HG03460 (cell line): Measurements from ENCODE around the gene ESRRA.

Experiments used
- ATAC-seq: cut with Tn5 transposase; IDR thresholded peaks from one replicate; pipeline ENCODE4 v1.9.1; 2021; ENCODE audit not compliant: unreplicated experiment

Gene ESRRA

DNA sequence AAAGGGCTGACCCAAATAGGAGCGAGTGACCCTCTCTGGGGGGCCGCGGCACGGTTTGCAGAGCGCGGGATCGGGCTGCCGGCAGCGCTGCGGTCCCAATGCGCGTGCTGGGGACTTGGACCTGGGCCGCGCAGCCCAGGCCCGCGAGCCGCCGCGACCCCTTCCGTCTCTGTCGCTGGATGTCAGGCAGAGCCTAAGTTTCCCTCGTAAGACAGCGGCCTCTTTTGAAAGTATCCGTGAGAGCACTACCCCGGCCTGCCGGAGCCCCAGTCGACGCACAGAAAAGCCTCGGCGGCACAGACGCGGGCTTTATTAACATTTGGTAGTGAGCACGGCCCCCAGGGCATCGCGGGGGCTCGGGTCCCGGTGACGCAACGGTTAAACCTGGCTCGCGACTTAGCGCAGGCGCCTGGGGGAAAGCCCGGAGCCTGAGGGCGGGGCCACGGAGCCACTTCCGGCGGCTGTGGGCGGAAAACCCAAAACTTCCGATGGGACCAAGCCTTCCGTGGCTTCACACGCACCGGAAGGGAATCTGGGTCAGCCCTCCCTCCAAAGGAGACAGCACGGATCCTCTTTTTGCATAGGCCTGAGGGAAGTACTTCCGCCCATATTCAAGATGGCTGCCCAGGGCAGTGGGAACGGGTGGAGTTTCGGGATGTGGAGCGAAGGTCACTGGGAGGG, 35.6 kb upstream of the ESRRA start:
- peak; percentile 59 for ATAC-seq

DNA sequence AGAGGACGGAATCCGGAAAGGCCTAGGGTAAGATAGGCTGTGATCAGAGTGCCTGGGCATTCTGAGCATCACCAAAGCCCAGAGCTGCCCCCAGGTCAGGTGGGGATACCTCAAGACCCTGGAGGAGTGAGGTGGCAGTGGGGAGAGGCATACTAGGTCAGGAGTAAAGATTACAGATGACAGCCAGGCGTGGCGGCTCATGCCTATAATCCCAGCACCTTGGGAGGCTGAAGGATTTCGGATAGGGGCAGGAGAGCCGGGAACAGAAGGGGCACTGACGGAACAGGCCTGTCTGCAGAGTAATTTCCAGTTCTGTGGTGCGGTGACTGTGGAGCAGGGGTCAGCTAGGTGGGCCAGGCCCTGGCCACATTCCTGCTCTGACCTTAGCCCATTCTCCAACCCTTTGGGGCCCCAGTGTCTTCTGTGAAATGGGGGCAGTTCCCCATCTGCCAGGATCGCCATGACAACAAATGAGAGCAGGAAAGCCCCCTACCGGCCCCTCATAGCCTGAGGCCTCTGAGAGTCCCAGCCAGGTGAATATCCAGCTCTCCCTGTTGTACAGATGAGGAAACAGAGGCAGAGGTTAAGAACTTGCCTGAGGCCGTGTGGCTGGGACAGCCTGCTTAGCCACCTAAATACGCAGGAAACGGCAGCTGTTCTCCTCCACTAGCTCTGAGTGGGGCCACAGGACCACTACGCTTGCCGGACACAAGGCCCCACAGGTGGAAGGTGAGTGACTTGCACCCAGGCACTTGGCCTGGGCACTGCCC, 30.1 kb upstream of the ESRRA start:
- ATAC-seq = no peak

DNA sequence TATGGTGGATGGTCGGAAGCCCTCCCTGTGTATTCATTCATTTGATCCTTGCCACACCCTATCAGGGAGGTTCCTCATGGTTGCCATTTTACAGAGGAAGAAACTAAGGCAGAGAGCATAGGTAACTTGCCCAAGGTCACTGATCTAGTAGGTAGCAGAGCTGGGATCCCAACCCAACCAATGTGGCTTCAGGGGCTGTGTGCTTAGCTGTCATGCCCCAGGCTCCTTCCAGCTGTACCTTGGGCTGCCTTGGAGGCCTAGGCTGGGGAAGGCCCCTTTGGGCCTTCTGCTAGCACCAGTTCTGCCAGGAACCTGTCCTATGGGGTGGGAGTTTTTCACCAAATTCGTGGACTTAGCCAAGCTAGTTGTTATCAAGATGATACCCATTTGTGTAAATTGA, 29.5 kb upstream of the ESRRA start:
- no peak for ATAC-seq

DNA sequence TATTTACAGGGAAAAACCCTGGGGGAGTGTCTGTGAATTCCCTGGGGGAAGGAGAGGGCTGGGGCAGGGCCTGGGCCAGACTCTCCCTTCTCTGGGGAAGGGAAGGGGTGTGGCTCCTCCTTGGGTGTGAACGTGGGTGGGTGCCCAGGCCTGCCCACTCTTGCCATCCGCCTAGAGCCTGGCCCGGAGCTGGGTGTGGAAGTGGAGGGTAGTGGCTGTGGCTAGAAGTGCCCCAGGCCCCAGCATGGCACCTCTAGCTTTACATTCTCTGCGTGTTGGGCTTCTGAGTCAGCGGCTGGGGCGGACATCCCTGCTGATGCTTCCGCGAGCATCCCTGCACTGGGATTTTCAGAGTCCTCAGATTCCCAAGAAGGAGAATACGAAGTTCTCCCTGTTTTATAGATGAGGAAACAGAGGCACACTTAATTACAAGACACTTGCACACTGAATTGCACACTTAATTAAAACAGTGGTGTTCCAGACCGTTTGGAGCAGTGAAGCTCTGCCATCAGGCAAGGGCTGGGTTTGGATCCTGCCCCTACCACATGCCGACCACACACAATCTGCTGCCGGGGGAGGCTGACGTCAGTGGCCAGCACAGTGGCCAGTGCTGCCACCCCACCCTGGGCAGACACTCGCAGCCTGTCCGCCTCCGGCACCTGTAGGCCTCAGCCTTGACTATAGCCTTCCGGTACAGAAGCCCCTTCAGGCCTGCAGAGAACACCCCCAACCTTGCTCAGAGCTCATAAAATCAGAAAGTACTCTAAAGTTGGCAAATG, 28.5 kb upstream of the ESRRA start:
- no peak for ATAC-seq

DNA sequence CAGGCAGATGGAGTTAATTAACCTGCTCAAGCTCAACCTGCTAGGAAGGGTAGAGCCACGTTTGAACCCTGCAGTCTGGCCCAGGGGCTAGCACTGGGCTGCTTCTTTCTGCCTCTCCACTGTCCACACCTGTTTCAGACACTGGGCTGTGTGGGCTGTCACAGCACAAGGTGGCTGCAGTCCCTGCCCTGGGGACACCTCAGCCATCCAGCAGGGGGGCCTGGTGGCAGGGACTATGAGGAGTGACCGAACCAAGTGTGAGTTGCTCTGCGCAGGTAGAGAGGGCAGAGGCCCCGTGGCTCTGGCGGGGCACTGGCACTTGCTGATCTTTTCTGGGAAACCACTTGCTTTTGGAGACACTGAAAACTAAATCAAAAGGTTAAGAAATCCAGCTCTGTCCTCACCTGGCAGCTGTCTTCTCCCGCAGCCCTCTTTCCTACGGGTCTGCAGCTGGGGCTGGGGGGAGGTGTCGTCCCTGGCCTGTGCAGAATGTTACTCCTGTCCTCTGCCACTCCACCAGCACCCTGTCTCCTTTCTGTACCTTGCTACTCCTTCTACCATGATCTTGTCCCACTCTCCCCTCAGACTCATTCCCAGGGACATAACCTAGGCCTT, 26.6 kb upstream of the ESRRA start:
- no peak for ATAC-seq

DNA sequence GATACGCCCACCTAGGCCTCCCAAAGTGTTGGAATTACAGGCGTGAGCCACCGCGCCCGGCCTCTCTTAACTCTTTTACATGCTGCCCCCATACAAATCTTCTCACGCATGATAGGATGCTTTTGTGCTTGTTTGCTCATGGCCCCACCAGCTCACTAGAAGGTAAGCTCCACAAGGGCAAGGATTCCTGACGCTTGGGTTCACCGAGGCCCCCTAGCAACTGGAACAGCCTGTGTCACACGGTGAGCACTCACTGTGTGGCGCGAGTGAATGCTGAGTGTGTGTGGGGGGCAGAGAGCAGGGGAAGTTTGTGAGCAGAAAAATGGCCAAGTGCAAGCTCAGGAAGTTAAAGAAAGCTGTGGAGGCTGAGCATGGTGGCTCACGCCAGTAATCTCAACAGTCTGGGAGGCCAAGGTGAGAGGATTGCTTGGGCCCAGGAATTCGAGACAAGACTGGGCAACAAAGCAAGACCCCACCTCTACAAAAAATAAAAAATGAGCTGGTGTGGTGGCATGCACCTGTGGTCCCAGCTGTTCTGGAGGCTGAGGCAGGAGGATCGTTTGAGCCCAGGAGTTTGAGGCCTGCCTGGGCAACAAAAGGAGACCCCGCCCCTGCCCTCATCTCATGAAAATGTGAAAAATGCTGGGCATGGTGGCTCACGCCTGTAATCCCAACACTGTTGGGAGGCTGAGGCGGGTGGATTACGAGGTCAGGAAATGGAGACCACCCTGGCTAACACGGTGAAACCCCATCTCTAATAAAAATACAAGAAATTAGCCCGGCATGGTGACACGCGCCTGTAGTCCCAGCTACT, 23.2 kb upstream of the ESRRA start:
- no peak for ATAC-seq

DNA sequence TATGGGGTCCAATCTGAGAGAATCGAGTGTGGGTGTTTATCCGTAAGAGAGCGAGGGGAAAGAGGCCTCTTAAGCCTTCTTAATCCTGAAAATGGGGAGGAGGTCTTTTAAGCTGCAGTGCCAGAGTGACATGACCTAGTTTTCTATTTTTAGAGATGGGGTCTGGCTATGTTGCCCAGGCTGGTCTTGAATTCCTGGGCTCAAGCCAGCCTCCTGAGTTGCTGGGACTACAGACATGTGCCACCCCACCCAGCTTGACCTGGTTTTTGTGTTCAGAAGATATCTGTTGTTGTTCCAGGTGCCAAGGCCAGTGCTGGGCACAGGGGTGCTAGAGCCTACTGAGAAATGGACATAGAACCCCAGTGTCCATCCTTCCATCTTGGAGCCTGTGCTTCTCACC, 22.2 kb upstream of the ESRRA start:
- ATAC-seq = no peak

DNA sequence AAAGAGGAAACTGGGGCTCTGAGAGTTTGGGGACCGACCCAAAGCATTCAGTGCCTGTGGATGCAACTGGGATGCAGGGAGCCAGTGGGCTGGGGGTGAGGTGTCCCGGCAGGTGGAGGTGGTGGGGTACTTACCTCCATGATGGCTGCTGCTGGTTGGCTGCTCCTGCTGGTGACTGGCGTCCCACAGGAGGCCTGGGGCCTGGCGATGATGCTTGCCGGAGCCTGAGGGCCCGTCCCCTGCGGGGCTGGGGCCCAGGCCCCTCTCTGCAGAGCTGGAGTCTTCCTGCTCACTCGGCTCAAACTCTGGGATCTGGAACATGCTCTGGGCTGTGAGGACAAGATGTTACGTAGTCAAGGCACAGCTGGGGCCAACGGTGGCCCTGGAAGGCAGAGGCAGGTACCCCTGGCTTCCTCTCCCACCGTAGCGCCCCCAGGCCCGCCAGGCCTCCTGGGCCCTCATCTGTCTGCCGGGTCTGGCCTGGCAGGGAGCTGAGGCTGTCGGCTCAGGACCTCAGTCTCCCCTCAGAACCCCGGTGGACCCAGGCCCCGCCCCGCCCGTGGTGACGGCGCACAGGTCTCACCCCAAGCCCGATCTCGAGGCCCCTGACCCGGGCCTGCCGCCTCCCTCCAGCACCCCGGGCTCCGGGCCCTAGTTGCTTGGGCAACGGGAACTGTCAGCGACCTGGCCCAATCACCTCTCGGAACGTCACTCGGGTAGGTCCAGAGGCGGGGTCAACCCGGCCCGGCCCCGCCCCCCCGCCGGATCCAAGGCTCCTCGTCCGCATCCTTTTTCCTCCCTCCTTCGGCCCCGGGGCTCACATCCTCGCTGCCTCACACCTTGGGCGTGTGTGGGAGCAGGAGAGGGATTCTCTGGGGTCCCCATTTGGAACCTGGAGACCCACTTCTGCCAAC, 21.0 kb upstream of the ESRRA start, which contains the start of gene BAD:
BAD (minus strand) TSS at position 618 of the 914 bp plus-strand sequence; CDS start at position 321, 297 bp downstream.
- peak; percentile 63 for ATAC-seq

DNA sequence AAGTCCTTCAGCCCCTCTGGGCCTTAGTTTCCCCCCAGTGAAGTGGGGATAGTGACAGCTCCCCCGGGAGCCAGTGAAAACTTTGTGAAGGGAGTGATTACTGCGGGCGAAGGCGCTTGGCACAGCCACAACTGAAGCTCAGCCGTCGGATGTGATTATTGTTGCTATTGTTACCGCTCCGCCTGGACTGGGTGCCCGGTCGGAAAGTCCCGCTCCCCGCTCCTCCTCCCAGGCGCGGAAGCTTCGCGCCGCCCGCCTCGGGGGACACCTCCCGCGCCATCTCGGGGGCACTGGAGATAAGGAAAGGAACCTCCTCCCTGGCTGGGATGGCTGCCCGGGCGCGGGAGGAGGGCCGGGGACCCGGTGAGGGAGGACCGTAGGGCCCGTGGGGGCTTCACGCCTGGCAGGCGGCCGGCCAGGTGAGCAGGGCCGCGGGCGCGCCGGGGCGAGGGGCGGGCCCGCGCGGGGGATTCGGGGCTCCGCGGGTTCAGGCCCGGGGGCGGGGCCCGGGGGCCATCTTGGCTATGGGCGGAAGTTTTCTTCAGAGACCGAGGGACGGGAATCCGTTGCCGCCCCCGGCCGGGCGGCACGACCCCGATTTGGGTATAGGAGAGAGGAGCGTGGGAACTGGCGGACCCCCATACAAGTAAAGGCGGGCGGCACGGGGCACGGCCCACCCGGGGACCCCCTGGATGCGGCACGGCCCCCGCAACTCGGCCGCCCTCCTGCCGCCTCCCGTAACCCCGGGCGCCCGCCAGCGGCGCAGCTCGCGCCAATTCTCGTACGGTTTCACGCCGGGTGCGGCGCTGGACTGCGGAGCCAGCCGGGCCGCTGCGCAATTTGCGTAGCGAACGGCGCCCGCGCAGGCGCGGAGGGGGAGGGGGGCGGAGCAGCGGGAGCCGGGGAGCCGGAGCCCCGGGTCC, 20.1 kb upstream of the ESRRA start, which contains the start of gene GPR137:
GPR137 (plus strand) TSS at position 887 of the 923 bp plus-strand sequence. CDS start 677 bp downstream, outside the sequence.
- ATAC-seq = peak; percentile 59

DNA sequence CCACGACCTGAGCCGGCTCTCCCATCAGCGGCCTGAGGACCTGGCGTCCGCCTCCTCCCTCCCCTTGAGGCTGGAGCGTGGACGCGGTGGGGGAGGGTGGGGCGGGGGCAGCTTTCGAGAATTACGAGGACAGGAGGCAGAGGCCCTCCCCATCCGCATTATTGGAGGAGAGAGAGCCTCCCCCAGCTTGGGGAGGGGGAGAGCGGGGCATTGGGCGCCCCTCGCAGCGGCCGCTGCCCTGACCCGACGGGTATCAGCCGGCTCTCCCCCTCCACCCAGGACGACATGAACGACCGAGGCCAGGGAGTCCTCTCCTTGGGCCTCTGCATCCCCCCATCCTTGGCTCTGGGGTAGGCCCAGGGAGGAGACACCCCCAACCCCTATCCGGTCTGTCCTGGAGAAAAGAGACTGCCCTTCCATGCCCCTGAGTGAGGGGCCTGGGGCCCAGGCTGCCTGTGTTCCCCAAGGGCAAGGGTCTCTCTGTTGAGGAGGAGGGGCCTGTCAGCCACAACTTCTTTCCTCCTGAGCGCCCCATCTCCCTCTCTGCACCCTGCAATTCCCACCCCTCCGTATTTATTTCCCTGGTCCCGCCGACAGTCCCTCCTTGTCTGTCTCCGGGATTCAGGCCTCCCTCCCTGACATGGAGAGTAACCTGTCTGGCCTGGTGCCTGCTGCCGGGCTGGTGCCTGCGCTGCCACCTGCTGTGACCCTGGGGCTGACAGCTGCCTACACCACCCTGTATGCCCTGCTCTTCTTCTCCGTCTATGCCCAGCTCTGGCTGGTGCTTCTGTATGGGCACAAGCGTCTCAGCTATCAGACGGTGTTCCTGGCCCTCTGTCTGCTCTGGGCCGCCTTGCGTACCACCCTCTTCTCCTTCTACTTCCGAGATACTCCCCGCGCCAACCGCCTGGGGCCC, 19.2 kb upstream of the ESRRA start:
- ATAC-seq = no peak

DNA sequence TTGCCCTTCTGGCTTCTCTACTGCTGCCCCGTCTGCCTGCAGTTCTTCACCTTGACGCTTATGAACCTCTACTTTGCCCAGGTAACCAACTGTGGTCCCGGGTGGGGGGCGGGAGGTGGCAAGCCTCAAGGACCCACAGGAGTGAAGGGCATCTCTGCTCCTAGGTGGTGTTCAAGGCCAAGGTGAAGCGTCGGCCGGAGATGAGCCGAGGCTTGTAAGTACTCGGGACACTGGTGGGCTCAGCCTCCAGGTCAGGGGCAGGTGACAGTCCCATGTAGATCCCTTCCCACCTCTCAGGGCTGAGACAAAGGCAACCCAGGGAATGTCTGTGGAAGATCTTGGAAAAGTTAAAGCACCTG, 18.5 kb upstream of the ESRRA start:
- ATAC-seq = no peak

DNA sequence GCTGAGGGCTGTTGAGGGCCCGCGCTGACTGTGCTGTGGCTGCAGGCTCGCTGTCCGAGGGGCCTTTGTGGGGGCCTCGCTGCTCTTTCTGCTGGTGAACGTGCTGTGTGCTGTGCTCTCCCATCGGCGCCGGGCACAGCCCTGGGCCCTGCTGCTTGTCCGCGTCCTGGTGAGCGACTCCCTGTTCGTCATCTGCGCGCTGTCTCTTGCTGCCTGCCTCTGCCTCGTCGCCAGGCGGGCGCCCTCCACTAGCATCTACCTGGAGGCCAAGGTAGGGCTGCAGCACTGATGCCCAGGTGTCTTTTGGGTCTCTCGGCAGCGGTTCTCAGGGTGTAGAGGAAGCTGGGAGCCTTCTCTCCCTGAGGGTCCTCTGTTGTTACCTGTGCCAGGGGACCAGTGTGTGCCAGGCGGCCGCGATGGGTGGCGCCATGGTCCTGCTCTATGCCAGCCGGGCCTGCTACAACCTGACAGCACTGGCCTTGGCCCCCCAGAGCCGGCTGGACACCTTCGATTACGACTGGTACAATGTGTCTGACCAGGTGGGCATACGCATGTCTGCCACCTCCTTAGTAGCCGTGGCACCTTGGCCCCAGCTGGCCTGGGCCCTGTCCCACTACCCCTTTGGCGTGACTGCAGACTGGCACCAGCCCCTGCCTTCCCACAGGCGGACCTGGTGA, 17.5 kb upstream of the ESRRA start:
- no peak for ATAC-seq

DNA sequence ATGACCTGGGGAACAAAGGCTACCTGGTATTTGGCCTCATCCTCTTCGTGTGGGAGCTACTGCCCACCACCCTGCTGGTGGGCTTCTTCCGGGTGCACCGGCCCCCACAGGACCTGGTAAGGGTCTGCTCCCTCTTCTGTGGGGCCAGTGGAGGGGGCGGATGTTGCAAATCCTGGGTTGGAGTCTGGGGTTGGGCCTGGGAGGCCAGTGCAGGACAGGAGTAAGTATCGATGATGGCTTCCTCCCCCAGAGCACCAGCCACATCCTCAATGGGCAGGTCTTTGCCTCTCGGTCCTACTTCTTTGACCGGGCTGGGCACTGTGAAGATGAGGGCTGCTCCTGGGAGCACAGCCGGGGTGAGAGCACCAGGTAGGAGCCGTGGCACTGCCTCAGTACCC, 17.0 kb upstream of the ESRRA start:
- ATAC-seq = no peak

DNA sequence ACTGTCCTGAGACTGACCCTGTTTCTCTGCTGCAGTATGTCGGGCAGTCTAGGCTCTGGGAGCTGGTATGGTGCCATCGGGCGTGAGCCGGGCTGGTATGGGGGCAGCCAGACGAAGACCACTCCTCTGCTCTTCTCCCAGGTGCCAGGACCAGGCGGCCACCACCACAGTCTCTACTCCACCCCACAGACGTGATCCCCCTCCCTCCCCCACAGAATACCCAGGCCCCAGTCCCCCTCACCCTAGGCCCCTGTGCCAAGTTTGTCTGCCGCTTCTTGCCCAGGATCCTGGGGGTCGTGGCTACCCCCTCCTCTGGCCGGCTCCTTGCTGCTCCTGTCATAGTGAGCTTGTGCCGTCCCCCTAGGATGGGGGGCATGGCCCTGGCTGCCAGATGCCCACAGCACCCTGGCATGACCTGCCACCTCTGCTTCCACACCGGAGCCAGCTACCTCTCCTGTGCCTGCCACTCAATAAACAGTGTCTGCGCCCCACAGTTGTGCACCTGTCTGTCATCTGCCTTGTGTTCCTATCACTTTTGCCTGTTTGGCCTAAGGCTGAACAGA, 16.2 kb upstream of the ESRRA start:
- no peak for ATAC-seq

DNA sequence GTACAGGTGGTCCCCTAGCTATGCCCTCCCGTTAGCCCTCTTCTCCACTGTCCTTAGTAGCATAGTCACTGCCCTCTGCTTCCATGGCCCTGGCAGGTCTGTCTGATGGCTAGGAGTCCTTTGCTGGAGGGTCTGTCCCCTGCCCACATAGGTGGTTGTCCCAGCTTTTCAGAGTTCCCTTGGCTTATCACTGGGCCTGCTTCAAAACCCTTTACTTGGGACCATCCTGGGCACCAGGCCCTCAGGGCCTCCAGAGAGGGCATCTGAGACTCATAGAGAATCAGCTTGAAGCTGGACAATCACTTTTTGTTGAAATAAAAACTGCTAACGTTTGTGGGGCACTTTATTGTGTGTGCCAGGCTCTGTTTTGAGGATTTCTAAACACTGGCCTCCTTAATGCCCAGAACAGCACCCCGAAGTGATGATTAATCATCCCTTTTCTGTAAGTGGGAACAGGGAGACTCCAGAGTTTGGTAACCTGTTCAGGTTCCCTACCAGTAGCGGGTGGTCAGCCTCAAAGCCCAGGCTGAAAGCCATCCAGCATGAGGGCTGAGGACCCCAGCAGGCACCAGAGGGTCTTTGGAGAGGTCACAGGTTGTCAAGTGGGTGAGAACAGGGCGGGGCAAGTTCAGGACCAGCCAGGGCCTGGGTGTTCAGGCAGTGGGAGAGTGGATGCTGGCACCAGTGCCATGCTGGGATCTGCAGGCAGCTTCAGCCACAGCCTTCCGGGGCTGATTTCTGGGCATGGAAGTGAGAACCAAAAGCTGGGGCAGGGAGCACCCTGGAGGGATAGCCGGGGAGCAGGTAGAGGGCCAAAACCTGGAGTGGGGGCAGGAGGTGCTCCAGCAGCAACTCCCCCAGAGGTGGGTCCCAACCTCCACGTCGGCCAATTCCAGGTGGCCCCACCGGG, 14.7 kb upstream of the ESRRA start:
- ATAC-seq = no peak
